Spleen (tissue), 7 donors: ENCODE measurements around the gene IRAG1.

ENCODE experiments used
- POLR2AphosphoS5 ChIP-seq, 3 donors: sonication (generic); formaldehyde crosslinking; IDR thresholded peaks; one replicate each; pipeline ENCODE4 v1.5.1; 2017; ENCODE audit warnings: antibody characterized with exemption in 3 of 3
- TF ChIP-seq, protein P1 (sequence below), 11 experiments: fragments of 200-600 bp in 7 of 11; fragments of 450-650 bp in 4 of 11; sonication (generic) in 4 of 11; IDR thresholded peaks in 8 of 11; conservative IDR thresholded peaks in 3 of 11; 1 replicate in 7 of 11; 2 replicates in 4 of 11; pipeline versions ENCODE4 v1.4.0 to v1.8.0; 2016 to 2021; ENCODE audit warnings: antibody characterized with exemption in 11 of 11, inconsistent platforms in 4 of 11, mild to moderate bottlenecking in 1 of 11
- donor health status: DM: no; HTN: no; CAD: no; lungs with moderate emphysema.
- donor health status: DM: no; HTN: no; CAD: no.
- donor health status: DM: no; HTN: no; CAD: no.

DNA sequence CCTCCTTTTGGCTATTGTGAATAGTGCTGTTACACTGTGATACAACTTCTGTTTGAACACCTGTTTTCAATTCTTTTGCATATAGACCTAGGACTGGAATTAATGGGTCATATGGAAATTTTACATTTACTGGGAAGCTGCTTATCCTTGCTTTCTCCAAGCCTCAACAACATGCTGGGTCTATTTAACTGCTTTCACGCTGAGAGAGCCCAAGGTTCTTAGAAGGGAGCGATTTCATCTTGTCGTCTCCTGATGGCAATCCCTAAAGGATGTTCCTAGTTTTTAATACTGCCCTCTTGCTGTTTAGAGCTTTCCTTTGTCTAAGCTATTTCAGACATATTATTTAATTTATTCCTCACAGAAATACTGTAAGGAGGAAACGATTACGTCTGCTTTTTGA, 15.5 kb downstream of the IRAG1 start:
- TF ChIP-seq, protein P1, sequence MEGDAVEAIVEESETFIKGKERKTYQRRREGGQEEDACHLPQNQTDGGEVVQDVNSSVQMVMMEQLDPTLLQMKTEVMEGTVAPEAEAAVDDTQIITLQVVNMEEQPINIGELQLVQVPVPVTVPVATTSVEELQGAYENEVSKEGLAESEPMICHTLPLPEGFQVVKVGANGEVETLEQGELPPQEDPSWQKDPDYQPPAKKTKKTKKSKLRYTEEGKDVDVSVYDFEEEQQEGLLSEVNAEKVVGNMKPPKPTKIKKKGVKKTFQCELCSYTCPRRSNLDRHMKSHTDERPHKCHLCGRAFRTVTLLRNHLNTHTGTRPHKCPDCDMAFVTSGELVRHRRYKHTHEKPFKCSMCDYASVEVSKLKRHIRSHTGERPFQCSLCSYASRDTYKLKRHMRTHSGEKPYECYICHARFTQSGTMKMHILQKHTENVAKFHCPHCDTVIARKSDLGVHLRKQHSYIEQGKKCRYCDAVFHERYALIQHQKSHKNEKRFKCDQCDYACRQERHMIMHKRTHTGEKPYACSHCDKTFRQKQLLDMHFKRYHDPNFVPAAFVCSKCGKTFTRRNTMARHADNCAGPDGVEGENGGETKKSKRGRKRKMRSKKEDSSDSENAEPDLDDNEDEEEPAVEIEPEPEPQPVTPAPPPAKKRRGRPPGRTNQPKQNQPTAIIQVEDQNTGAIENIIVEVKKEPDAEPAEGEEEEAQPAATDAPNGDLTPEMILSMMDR (IDR thresholded peaks at IDR 0.05 in 8 of 11, conservative IDR thresholded peaks at IDR 0.05 in 3 of 11): no peak
- TF ChIP-seq POLR2AphosphoS5 (IDR thresholded peaks at IDR 0.05): no peak
